OCI-LY1 (cell line): ENCODE measurements around the gene ECEL1.

Experiments used
- EZH2 ChIP-seq: fragments of 200-600 bp; sonication (generic), shearing (Covaris generic); IDR thresholded peaks from 2 replicates; pipeline ENCODE4 v1.8.0; 2017; ENCODE audit warnings: borderline replicate concordance, mixed run types, mild to moderate bottlenecking, antibody characterized with exemption, low read length, moderate library complexity, mixed read lengths
- TF ChIP-seq, protein P1 (sequence below): fragments of 200-600 bp; sonication (generic), shearing (Covaris generic); IDR thresholded peaks from 2 replicates; pipeline ENCODE4 v1.5.1; 2017; ENCODE audit warnings: mild to moderate bottlenecking, antibody characterized with exemption, low read length, moderate library complexity, mixed read lengths

- TF ChIP-seq, protein P1, sequence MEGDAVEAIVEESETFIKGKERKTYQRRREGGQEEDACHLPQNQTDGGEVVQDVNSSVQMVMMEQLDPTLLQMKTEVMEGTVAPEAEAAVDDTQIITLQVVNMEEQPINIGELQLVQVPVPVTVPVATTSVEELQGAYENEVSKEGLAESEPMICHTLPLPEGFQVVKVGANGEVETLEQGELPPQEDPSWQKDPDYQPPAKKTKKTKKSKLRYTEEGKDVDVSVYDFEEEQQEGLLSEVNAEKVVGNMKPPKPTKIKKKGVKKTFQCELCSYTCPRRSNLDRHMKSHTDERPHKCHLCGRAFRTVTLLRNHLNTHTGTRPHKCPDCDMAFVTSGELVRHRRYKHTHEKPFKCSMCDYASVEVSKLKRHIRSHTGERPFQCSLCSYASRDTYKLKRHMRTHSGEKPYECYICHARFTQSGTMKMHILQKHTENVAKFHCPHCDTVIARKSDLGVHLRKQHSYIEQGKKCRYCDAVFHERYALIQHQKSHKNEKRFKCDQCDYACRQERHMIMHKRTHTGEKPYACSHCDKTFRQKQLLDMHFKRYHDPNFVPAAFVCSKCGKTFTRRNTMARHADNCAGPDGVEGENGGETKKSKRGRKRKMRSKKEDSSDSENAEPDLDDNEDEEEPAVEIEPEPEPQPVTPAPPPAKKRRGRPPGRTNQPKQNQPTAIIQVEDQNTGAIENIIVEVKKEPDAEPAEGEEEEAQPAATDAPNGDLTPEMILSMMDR, result no peak
- TF ChIP-seq EZH2, result no peak
Measured at GRCh38 chr2:232533944-232534710, 46.5 kb upstream of the ECEL1 start.
